GM12878 (cell line): Measurements from ENCODE around the gene PAQR9. TPM values are rescaled to one million over a fixed set of nuclear protein-coding genes. Genes with fewer than 3 reads are reported as not detected.
A peak's percentile ranks its signal among the peaks of the same experiment; 100 is the strongest.

Experiments used
- ATAC-seq: fragments of 200-7000 bp; cut with Tn5 transposase; 3 replicates; pipeline ENCODE4 v1.9.1; 2020; ENCODE audit warnings: mild to moderate bottlenecking, moderate library complexity
- BruUV-seq: library from RNA; stranded (reverse); fragments of 400-500 nt; replicated peaks from 2 replicates; lab custom pipeline; 2021; lab: Mats Ljungman, UMichigan
- CTCF ChIA-PET: fragments of 300-600 bp; sonication (Branson Sonifier 250); formaldehyde crosslinking; extraction: SDS; loops from one replicate; lab custom pipeline; 2021; ENCODE audit warnings: inconsistent platforms; lab: Yijun Ruan, JAX
- POLR2A ChIA-PET: fragments of 350-600 bp; formaldehyde crosslinking; extraction: SDS; loops from one replicate; lab custom pipeline; 2021; ENCODE audit warnings: inconsistent platforms; lab: Charles Lee
- RAD21 ChIA-PET: fragments of 300-600 bp; sonication (Branson Sonifier 250); formaldehyde crosslinking; loops from one replicate; lab custom pipeline; 2023; ENCODE audit warnings: antibody characterized with exemption; ENCODE audit not compliant: unreplicated experiment; lab: Charles Lee
- SMC1A ChIA-PET: fragments of 300-600 bp; sonication (Branson Sonifier 250); formaldehyde crosslinking; loops from one replicate; lab custom pipeline; 2023; ENCODE audit not compliant: unreplicated experiment, uncharacterized antibody; lab: Charles Lee
- DNase-seq: peaks from one replicate; pipeline ENCODE4 v3.0.0-alpha.2; 2011; ENCODE audit warnings: low read depth, low spot score
- FAIRE-seq: peaks from 3 replicates; lab custom pipeline; 2011; peaks lifted over from hg19 to GRCh38; lab: Jason Lieb, UNC
- H2AFZ ChIP-seq: 2 replicates; pipeline ENCODE4 v1.6.0; 2011; ENCODE audit warnings: low read depth, low read length, control low read depth; ENCODE audit not compliant: control insufficient read depth
- H3K27ac ChIP-seq: 2 replicates; pipeline ENCODE4 v1.5.1; 2011; ENCODE audit warnings: control low read depth; ENCODE audit not compliant: control insufficient read depth, insufficient read depth
- H3K27me3 ChIP-seq, 2 experiments: replicated peaks in 1 of 2; 2 replicates each; pipeline versions ENCODE4 v1.6.0 to v1.6.1; 2011; ENCODE audit warnings: low read length in 1 of 2; ENCODE audit not compliant: control insufficient read depth in 2 of 2, insufficient read depth in 2 of 2
- H3K36me3 ChIP-seq, 2 experiments: 2 replicates each; pipeline ENCODE4 v1.5.1; 2011; ENCODE audit warnings: low read length in 1 of 2; ENCODE audit not compliant: control insufficient read depth in 2 of 2, insufficient read depth in 2 of 2
- H3K4me1 ChIP-seq: 2 replicates; pipeline ENCODE4 v1.6.1; 2011; ENCODE audit warnings: mild to moderate bottlenecking, low read length, moderate library complexity, mixed read lengths; ENCODE audit not compliant: control insufficient read depth, insufficient read depth
- H3K4me2 ChIP-seq: 2 replicates; pipeline ENCODE4 v1.6.0; 2011; ENCODE audit warnings: control low read depth; ENCODE audit not compliant: control insufficient read depth, insufficient read depth
- H3K4me3 ChIP-seq: fragments of 200-600 bp; sonication (generic); 2 replicates; pipeline ENCODE4 v1.5.1; 2016
- H3K79me2 ChIP-seq: 2 replicates; pipeline ENCODE4 v1.6.0; 2011; ENCODE audit warnings: low read length; ENCODE audit not compliant: control insufficient read depth, insufficient read depth
- H3K9ac ChIP-seq: 2 replicates; pipeline ENCODE4 v1.8.0; 2011; ENCODE audit warnings: low read length, control low read depth, mixed read lengths; ENCODE audit not compliant: control insufficient read depth, insufficient read depth
- H3K9me3 ChIP-seq: replicated peaks from 3 replicates; pipeline ENCODE4 v1.5.1; 2011; ENCODE audit warnings: mild to moderate bottlenecking, low read length; ENCODE audit not compliant: control insufficient read depth, insufficient read depth
- H4K20me1 ChIP-seq: 2 replicates; pipeline ENCODE4 v1.6.0; 2011; ENCODE audit not compliant: control insufficient read depth, insufficient read depth
- CBFB ChIP-seq: IDR thresholded peaks from 2 replicates; pipeline ENCODE4 v1.6.1; 2016; ENCODE audit warnings: antibody characterized with exemption, low read depth
- EP300 ChIP-seq, 2 experiments: fragments of 150-350 bp in 1 of 2; IDR thresholded peaks; 2 replicates each; pipeline ENCODE4 v1.6.1; 2011 to 2012; ENCODE audit warnings: low read depth in 2 of 2, low read length in 2 of 2, borderline replicate concordance in 1 of 2, improper control_type of control experiment in 1 of 2, inconsistent platforms in 1 of 2; ENCODE audit not compliant: control insufficient read depth in 1 of 2
- EZH2 ChIP-seq: IDR thresholded peaks from 2 replicates; pipeline ENCODE4 v1.6.1; 2012; ENCODE audit warnings: low read depth, mild to moderate bottlenecking, control low read depth, inconsistent platforms, low read length, borderline replicate concordance; ENCODE audit not compliant: control insufficient read depth
- FOXM1 ChIP-seq: IDR thresholded peaks from 2 replicates; pipeline ENCODE4 v1.6.1; 2012; ENCODE audit warnings: low read depth, mild to moderate bottlenecking, inconsistent platforms, low read length, moderate library complexity
- SREBF1 ChIP-seq: IDR thresholded peaks from 2 replicates; pipeline ENCODE4 v1.6.1; 2012; ENCODE audit warnings: mild to moderate bottlenecking, low read length
- WGBS: methylation state at CpG from one replicate; pipeline ENCODE4 v1.1.6; 2016; ENCODE audit warnings: low lambda C conversion rate; ENCODE audit not compliant: insufficient replicate concordance, insufficient coverage; ENCODE audit errors: missing lambda C conversion rate; 5-methylcytosine and 5-hydroxymethylcytosine counted together
- in situ Hi-C: fragments of 300-500 bp; cut with MboI; formaldehyde crosslinking; loops from 9 replicates; pipeline ENCODE4 v1.14.3; 2018; ENCODE audit warnings: mixed read lengths
- intact Hi-C: fragments of 100-400 bp; cut with micrococcal nuclease; formaldehyde crosslinking; loops from one replicate; pipeline ENCODE4 v1.14.2; 2022; ENCODE audit not compliant: unreplicated experiment
- polyA plus RNA-seq, 11 experiments: library from polyadenylated mRNA; depleted of rRNA in 4 of 11; unstranded in 6 of 11; stranded (reverse) in 5 of 11; fragments of >200 nt; fragmentation: Nextera tagmentation in 4 of 11; fragmentation: Illumina TruSeq in 1 of 11; extraction: Ambion mirVana in 4 of 11; extraction: Trizol in 1 of 11; gene quantifications; 1 replicate in 1 of 11; 2 replicates in 10 of 11; pipeline versions ENCODE4 v1.2.1 to v1.2.3, GENCODE V29; 2011 to 2016; ENCODE audit warnings: inconsistent platforms in 2 of 11, missing spikeins in 2 of 11, low read depth in 1 of 11
- total RNA-seq, 4 experiments: library from RNA; depleted of rRNA in 3 of 4; stranded (reverse); fragments of >200 nt in 3 of 4; fragmentation: Illumina TruSeq in 1 of 4; extraction: Trizol in 1 of 4; gene quantifications; 2 replicates each; pipeline versions ENCODE4 v1.2.1 to v1.2.3, GENCODE V29; 2013 to 2021
- TF ChIP-seq, protein P1 (sequence below): fragments of 450-650 bp; IDR thresholded peaks from 2 replicates; pipeline ENCODE4 v1.6.1; 2017; ENCODE audit warnings: mild to moderate bottlenecking, moderate library complexity
- TF ChIP-seq, protein P2 (sequence below): fragments of 150-350 bp; IDR thresholded peaks from 2 replicates; pipeline ENCODE4 v1.6.1; 2014; ENCODE audit warnings: mild to moderate bottlenecking, low read depth, low read length
- TF ChIP-seq, protein P3 (sequence below): fragments of 450-650 bp; IDR thresholded peaks from 2 replicates; pipeline ENCODE4 v1.6.1; 2014; ENCODE audit warnings: mild to moderate bottlenecking
- TF ChIP-seq, protein P4 (sequence below): fragments of 150-350 bp; IDR thresholded peaks from 2 replicates; pipeline ENCODE4 v1.6.1; 2016; ENCODE audit warnings: low read depth, low read length

Gene PAQR9
- total and polyA plus RNA-seq, 10 of the 15 experiments (the other 5 are each of a cell fraction or from before 2014, with no cell fraction given) = not detected

DNA sequence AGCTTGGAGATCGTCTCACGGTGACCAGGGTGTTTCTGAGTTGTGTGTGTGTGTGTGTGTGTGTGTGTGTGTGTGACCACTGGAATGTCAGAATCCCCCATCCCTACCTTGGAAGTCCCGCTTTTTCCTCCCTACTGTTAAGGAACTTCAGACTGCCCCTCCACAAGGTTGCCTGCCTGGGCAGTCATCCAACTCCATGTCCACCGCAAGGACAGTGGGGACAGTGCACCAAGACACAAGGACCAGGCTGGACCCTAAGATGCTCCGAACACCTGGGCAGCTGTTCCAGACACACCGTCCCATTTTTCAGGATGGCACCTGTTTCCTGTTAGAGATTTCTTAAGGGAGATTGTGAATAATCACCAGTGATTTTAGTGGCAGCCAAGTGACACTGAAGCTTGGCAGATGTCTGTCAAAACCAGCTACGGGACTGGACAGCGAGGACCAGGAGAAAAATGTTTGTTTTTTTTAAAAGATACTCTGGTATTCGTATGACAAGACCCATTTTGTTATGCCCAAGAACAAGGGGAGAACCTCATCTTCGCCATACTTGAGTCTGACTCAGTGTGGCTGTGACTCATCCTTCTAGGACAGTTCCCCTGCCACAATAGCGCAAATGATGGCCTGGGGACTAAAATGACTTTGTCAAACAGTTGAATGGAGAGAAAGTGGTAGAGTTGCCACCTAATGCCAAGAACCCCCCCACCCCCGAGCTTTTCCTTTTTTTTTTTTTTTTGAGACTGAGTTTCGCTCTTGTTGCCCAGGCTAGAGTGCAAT lies 15.5 kb downstream of the PAQR9 start (continued):
- TF ChIP-seq, protein P1, sequence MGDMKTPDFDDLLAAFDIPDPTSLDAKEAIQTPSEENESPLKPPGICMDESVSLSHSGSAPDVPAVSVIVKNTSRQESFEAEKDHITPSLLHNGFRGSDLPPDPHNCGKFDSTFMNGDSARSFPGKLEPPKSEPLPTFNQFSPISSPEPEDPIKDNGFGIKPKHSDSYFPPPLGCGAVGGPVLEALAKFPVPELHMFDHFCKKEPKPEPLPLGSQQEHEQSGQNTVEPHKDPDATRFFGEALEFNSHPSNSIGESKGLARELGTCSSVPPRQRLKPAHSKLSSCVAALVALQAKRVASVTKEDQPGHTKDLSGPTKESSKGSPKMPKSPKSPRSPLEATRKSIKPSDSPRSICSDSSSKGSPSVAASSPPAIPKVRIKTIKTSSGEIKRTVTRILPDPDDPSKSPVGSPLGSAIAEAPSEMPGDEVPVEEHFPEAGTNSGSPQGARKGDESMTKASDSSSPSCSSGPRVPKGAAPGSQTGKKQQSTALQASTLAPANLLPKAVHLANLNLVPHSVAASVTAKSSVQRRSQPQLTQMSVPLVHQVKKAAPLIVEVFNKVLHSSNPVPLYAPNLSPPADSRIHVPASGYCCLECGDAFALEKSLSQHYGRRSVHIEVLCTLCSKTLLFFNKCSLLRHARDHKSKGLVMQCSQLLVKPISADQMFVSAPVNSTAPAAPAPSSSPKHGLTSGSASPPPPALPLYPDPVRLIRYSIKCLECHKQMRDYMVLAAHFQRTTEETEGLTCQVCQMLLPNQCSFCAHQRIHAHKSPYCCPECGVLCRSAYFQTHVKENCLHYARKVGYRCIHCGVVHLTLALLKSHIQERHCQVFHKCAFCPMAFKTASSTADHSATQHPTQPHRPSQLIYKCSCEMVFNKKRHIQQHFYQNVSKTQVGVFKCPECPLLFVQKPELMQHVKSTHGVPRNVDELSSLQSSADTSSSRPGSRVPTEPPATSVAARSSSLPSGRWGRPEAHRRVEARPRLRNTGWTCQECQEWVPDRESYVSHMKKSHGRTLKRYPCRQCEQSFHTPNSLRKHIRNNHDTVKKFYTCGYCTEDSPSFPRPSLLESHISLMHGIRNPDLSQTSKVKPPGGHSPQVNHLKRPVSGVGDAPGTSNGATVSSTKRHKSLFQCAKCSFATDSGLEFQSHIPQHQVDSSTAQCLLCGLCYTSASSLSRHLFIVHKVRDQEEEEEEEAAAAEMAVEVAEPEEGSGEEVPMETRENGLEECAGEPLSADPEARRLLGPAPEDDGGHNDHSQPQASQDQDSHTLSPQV = no peak
- TF ChIP-seq, protein P2, sequence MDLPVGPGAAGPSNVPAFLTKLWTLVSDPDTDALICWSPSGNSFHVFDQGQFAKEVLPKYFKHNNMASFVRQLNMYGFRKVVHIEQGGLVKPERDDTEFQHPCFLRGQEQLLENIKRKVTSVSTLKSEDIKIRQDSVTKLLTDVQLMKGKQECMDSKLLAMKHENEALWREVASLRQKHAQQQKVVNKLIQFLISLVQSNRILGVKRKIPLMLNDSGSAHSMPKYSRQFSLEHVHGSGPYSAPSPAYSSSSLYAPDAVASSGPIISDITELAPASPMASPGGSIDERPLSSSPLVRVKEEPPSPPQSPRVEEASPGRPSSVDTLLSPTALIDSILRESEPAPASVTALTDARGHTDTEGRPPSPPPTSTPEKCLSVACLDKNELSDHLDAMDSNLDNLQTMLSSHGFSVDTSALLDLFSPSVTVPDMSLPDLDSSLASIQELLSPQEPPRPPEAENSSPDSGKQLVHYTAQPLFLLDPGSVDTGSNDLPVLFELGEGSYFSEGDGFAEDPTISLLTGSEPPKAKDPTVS = no peak

DNA sequence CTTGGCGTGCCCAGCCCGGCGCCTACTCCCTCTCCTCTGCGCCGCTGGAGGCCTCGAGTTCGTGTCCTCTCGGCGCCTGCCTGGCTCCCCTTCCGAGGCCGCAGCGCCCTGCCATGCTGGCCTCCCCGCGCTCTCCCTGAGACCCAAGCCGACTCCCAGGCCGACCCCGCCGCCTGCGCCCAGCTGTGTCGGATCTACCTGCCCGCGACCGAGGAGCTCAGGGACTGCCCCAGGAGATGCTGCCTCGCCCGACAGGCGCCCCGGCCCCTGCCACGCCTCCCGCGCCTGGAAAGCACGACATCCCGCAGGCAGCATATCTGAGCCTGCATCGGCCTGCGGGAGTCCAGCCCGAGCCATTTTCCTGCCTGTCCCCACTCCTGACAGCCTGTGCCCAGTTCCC lies 16.1 kb downstream of the PAQR9 start:
- intact Hi-C loops (no loop called here), in situ Hi-C loops (no loop called here)
- Histone ChIP-seq H3K79me2 (no peaks in the 10 kb centered on the region), H3K4me2 (peak overlapping the region; percentile 48; the same call in 1 of the 2 replicates), H3K9ac (no peak overlapping the region), H2AFZ (peak overlapping the region; percentile 29), H3K27me3 (peaks cover 0 to 2% of the 10 kb centered on the region in 2 experiments; a peak in 1 of 4 replicates), H3K4me3 (no peak overlapping the region), H3K36me3 (no peaks in the 10 kb centered on the region), H4K20me1 (no peaks in the 10 kb centered on the region), H3K9me3 (no peaks in the 10 kb centered on the region; the same call in 1 of the 3 replicates), H3K4me1 (no peaks in the 10 kb centered on the region; the same call in none of the 2 replicates), H3K27ac (no peak overlapping the region)
- SMC1A ChIA-PET = interaction anchor here (0.7 kb wide), 1 partner anchor 28 kb away, joined by 3 read pairs; no protein-coding TSS in a partner anchor
- ATAC-seq = no peak
- BruUV-seq = no TSS peak
- RAD21 ChIA-PET = interaction anchor here (0.6 kb wide), 1 partner anchor 1647 kb away, joined by 3 read pairs; no protein-coding TSS in a partner anchor
- no peak for DNase-seq
- no peak for FAIRE-seq
- POLR2A ChIA-PET = no interaction called here
- CTCF ChIA-PET = interaction anchor here (0.5 to 1.5 kb wide), 2 partner anchors 15 to 400 kb away, joined by 3 to 5 read pairs; no protein-coding TSS in a partner anchor
- WGBS = 95% methylated on average over 32 of the region's 35 CpGs
- TF ChIP-seq EZH2 (no peak), EP300 (IDR thresholded peaks at IDR 0.05; ENCODE audit: borderline replicate concordance in 1 of 2, control insufficient read depth in 1 of 2, low read depth in 2 of 2, low read length in 2 of 2) (no peak), CBFB (no peak), SREBF1 (no peak), FOXM1 (no peak)
- TF ChIP-seq, protein P3, sequence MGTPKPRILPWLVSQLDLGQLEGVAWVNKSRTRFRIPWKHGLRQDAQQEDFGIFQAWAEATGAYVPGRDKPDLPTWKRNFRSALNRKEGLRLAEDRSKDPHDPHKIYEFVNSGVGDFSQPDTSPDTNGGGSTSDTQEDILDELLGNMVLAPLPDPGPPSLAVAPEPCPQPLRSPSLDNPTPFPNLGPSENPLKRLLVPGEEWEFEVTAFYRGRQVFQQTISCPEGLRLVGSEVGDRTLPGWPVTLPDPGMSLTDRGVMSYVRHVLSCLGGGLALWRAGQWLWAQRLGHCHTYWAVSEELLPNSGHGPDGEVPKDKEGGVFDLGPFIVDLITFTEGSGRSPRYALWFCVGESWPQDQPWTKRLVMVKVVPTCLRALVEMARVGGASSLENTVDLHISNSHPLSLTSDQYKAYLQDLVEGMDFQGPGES = no peak
- TF ChIP-seq, protein P4, sequence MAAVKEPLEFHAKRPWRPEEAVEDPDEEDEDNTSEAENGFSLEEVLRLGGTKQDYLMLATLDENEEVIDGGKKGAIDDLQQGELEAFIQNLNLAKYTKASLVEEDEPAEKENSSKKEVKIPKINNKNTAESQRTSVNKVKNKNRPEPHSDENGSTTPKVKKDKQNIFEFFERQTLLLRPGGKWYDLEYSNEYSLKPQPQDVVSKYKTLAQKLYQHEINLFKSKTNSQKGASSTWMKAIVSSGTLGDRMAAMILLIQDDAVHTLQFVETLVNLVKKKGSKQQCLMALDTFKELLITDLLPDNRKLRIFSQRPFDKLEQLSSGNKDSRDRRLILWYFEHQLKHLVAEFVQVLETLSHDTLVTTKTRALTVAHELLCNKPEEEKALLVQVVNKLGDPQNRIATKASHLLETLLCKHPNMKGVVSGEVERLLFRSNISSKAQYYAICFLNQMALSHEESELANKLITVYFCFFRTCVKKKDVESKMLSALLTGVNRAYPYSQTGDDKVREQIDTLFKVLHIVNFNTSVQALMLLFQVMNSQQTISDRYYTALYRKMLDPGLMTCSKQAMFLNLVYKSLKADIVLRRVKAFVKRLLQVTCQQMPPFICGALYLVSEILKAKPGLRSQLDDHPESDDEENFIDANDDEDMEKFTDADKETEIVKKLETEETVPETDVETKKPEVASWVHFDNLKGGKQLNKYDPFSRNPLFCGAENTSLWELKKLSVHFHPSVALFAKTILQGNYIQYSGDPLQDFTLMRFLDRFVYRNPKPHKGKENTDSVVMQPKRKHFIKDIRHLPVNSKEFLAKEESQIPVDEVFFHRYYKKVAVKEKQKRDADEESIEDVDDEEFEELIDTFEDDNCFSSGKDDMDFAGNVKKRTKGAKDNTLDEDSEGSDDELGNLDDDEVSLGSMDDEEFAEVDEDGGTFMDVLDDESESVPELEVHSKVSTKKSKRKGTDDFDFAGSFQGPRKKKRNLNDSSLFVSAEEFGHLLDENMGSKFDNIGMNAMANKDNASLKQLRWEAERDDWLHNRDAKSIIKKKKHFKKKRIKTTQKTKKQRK = no peak
